Retinal pigment epithelial cell (primary cell): ENCODE measurements around the gene SPNS3.

Experiments used
- DNase-seq: peaks from one replicate; pipeline ENCODE4 v3.0.0-alpha.2; 2010; ENCODE audit warnings: low read depth
- H3K4me3 ChIP-seq: 2 replicates; pipeline ENCODE4 v1.5.1; 2011; ENCODE audit warnings: mild to moderate bottlenecking, low read length, control low read depth, moderate library complexity
- CTCF ChIP-seq: conservative IDR thresholded peaks from 2 replicates; pipeline ENCODE4 v1.5.1; 2011; ENCODE audit warnings: low read depth, low read length, control low read depth, inconsistent platforms

SPNS3 gene

DNA sequence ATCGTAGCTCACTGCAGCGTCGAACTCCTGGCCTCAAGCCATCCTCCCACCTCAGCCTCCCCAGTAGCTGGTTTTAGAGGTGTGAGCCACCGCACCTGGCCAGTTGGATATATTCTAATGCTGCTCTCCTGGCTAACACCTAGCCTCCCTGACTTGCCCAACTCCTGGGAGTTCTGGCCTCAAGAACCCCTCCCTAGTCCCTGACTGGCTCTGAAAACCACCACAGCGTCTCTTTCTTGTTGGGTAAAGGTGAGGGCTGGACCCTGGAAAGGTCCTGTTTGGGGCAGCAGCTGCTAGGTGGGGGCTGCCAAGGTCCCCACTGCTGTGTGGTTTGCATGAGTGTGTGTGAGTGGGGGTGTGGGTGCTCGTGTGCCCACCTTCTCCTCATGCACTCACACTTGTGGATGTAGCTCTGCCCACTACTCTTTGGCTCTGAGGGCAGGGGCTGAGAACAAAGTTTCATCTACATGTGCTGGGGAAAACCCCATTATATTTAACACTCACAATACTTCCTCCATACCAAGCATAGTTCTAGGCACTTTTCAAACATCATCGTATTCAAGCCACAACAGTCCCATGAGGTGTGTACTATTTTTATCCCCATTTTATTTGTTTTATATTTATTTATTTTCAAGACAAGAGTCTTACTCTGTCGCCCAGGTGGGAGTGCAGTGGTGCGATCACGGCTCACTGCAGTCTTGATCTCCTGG lies 7.1 kb upstream of the SPNS3 start:
- H3K4me3 ChIP-seq: no peak overlapping the region
- DNase-seq: no peak
- no peak for TF ChIP-seq CTCF

DNA sequence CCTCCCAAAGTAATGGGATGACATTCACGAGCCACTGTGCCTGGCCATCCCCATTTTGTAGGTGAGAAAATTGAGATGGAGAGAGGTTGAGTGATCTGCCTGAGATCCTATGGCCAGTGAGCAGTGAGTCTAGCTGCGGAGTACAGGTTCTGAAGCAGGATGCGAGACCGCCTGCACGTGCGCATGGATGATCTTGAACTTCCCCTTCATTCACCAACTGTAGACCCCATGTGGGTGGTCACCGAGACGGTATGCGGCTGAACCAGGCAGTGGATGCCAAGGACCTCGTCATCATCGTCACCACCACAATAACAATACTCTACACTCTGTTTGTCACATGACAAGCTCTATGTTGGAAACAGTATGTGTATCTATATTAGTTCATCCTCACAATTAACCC lies 6.2 kb upstream of the SPNS3 start:
- DNase-seq: no peak
- no peak overlapping the region for H3K4me3 ChIP-seq
- TF ChIP-seq CTCF: no peak

DNA sequence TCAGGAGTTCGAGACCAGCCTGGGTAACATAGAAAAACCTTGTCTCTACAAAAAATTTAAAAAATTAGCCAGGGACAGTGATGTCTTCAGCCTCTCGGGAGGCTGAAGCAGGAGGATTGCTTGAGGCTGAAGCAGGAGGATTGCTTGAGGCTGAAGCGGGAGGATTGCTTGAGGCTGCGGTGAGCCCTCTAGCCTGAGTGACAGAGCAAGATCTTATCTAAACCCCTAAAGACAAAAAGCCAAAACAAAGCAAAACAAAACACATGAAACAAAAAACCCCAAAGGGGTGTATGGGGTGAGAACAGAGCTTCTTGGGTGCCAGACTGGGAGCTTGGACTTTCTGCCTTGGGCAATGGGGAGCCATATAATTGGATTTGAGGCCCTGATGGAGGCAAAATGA lies 2.6 kb downstream of the SPNS3 start:
- DNase-seq: no peak
- no peak for TF ChIP-seq CTCF
- H3K4me3 ChIP-seq: no peak overlapping the region

- TF ChIP-seq CTCF: no peak
- DNase-seq: no peak
- no peak overlapping the region for H3K4me3 ChIP-seq
These were observed 3.1 kb downstream of the SPNS3 start for GRCh38 chr17:4436846-4437245.

GRCh38 chr17:4438162-4438944 lies 4.6 kb downstream of the SPNS3 start:
- TF ChIP-seq CTCF: no peak
- DNase-seq: no peak
- H3K4me3 ChIP-seq: no peak overlapping the region

- no peak for DNase-seq
These were observed 6.3 kb downstream of the SPNS3 start for GRCh38 chr17:4440021-4440420.

More at GRCh38 chr17:4440021-4440420, 6.3 kb downstream of the SPNS3 start:
- no peak overlapping the region for H3K4me3 ChIP-seq
- TF ChIP-seq CTCF: no peak
